CD4-positive, alpha-beta T cell treated with Interferon gamma for 1 hour (primary cell): ENCODE data around the gene PKD1.

Experiments
- DNase-seq: peaks from one replicate; pipeline ENCODE4 v3.0.0-alpha.2; 2020

Gene PKD1

GRCh38 chr16:2086106-2086742 lies 49.5 kb downstream of the PKD1 start:
- DNase-seq: no peak

- no peak for DNase-seq
Observed at GRCh38 chr16:2085669-2086068, 50.0 kb downstream of the PKD1 start.

- DNase-seq: no peak
Observed at GRCh38 chr16:2084895-2085625, 50.6 kb downstream of the PKD1 start.

- DNase-seq: no peak
Observed at GRCh38 chr16:2083876-2084780, 51.6 kb downstream of the PKD1 start.

GRCh38 chr16:2083409-2083808 lies 52.3 kb downstream of the PKD1 start:
- DNase-seq: no peak

DNA sequence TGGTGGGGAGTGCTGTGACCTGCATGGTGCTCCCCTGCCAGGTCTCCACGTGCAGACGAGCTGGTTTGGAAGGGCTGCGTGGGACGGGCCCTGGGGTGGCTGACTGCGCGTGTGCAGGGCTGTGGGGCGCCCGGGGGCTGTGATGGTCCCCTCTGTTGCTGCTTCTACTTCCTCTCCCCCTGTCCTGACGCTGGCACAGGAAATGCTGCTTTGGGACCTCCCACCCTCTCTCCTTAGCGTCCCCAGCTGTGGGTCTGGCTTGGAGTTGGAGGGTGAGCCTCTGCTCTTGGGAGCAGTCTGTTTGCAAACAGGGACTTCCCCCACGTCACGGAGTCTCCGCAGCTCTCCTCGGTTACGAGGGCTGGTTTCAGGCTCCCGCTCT lies 52.7 kb downstream of the PKD1 start:
- no peak for DNase-seq

- DNase-seq: no peak
Observed at GRCh38 chr16:2082171-2082982, 53.3 kb downstream of the PKD1 start.

DNA sequence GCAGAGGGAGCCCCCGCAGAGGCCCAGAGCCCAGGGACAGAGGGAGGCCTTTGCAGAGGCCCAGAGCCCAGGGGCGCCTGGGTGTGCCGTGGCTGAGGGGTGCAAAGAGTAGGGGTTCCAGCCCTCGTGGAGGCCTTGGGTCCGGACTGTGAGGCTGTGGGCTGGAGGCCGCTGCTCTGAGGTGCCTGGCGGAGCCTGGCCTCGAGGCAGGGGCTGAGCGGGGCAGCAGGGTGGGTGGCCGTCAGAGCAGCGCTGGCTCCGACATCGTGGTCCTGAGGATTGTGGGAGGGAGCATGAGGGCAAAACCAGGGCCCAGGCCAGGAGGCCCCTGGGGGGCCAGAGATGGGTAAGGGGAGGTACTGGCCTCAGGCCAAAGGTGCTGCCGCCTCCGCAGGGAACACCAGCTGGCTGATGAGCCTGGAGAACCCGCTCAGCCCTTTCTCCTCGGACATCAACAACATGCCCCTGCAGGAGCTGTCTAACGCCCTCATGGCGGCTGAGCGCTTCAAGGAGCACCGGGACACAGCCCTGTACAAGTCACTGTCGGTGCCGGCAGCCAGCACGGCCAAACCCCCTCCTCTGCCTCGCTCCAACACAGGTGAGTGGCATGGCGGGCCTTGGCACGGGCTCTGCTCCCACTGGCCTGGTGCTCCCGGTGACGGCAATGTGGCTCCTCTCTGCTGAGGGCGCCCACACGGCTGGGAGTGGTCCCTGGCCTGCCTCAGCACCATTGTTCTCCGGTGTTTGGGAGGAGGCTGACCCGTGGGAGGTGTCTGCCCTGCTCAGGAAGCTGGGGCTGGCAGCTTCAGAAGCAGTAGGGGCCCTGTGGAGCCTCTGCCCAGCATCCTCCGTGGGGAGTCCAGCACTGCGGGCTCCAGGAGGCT lies 54.3 kb downstream of the PKD1 start:
- DNase-seq: no peak

GRCh38 chr16:2079991-2080390 lies 55.7 kb downstream of the PKD1 start:
- DNase-seq: no peak

DNA sequence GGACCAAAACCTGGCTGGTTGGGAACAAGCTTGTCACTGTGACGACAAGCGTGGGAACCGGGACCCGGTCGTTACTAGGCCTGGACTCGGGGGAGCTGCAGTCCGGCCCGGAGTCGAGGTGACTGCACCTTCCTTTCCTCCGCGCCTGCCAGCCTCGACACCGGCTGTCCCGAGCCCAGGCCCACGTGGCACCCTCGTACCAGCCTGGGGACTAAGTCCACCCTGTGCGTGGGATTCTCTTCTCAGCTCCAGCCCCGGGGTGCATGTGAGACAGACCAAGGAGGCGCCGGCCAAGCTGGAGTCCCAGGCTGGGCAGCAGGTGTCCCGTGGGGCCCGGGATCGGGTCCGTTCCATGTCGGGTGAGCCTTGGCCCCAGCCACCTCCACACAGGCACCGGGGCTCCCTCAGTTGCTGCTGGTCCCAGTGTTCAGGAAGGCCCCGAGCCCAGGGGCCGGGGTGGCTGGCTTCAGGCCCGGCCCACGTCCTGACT lies 56.3 kb downstream of the PKD1 start:
- no peak for DNase-seq

DNA sequence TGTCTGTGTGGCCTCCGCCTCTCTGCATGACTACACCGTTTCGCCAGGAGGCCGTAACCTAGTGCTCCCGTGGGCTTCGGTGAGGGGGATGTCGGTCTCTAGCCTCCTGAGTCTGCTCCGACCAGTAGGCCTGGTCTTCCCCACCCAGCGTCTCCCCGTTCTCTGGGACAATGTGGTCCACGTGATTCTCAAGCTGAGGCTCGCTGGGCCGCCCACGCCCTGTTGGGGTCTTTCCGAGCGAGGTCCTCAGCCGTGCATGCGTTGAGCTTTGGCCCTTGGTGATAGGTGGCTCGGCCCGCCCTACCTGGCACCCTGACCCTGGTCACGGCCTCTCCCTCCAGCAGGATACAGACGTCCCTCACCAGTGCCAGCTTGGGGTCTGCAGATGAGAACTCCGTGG lies 57.0 kb downstream of the PKD1 start:
- DNase-seq: no peak

GRCh38 chr16:2078096-2078495 lies 57.6 kb downstream of the PKD1 start:
- no peak for DNase-seq

GRCh38 chr16:2077696-2078095 lies 58.0 kb downstream of the PKD1 start:
- DNase-seq: no peak

DNA sequence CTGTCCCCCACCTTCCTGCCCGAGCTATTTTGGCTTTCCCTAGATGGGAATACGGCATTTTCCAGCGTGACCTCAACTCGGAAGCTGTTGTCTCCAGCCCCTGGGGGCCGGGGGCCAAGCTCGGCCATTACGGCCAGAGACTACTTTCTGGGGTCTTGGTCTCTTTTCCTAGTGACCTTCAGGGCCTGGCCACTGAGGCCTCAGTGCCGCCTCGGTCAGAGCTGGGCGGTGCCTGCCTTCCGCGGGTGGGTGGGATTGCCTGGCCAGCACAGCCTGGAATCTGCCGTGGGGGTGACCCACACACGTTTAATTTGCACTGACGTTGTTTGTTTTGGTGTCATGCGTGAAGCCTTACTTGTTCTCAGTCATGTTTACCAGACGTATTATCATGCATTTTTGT lies 58.7 kb downstream of the PKD1 start:
- no peak for DNase-seq

DNA sequence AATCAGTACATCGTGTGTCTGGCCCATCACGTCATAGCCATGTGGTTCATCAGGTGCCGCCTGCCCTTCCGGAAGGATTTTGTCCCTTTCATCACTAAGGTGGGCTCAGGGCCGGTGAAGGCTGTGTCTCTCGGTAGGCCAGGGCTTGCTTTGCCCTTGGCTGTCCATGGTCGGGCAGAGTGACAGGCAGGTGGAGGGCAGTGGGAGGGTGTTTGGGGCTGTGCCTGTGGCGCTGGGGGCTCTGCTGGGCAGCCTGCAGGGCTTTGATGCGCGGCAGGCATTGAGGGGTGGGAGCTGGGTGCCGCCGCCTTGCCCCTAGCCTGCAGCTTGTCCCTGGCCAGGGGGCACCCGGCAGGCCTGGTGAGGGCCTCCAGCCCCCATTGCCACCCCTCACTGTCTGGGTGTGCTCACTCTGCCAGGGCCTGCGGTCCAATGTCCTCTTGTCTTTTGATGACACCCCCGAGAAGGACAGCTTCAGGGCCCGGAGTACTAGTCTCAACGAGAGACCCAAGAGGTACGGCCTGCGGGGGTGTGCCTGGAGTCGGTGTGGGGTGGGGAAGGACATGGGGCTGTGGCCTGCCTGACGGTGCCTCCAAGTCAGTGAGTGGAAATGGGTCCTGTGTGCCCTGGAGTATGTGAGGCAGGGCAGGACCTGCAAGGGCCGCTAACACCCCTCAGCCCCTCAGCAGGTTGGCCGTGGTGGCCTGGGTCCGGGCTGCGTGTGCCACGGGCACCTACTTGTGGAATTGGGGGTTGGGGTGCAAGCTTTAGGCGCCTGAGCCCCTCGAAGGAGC lies 59.4 kb downstream of the PKD1 start:
- DNase-seq: no peak

DNA sequence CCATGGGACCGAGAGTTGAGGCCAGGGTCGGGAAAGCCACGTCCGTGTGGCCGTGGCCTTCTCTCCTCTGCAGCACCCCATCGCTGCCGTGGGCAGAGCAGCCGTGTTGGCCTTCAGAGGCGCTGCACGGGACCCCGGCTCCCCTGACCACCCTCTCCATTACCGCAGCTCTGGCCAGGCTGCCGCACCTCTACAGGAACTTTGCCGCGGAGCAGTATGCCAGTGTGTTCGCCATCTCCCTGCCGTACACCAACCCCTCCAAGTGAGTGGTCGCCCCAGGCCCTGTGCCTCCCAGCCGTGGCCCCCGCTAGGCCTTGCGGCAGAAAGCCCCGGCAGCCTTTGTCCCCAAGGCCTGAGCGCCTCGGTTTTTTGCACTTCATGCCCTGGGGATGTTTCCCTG lies 60.1 kb downstream of the PKD1 start:
- DNase-seq: no peak

DNA sequence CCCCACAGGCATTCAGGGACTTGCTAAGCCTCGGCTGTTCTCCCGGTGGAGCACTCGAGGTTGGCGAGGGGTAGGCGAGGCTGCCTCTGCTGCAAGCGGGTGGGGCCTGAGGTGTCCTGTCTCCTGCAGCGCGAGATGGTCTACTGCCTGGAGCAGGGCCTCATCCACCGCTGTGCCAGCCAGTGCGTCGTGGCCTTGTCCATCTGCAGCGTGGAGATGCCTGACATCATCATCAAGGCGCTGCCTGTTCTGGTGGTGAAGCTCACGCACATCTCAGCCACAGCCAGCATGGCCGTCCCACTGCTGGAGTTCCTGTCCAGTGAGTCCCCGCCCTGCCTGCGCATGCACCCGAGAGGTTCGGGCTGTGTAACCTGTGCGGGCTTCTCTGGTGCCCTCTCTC lies 61.6 kb downstream of the PKD1 start:
- DNase-seq: no peak

DNA sequence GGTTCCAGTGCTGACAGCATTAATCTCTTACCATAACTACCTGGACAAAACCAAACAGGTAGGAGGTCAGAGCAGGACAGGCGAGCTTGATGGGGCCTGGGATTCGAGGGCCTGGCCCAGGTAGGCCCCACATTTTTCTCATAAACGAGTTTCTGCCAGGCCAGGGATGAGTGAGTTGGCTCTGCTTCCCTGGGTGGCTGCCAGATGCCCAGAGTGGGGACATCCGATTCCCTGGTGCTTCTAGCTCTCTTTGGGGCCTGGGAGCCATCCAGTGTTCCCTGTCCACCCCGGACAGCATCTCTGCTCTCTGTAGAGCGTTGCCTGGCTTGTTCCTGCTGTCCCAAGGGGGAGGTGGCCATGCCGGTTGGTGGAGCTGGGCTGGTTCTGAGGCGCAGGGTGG lies 62.8 kb downstream of the PKD1 start:
- DNase-seq: no peak

DNA sequence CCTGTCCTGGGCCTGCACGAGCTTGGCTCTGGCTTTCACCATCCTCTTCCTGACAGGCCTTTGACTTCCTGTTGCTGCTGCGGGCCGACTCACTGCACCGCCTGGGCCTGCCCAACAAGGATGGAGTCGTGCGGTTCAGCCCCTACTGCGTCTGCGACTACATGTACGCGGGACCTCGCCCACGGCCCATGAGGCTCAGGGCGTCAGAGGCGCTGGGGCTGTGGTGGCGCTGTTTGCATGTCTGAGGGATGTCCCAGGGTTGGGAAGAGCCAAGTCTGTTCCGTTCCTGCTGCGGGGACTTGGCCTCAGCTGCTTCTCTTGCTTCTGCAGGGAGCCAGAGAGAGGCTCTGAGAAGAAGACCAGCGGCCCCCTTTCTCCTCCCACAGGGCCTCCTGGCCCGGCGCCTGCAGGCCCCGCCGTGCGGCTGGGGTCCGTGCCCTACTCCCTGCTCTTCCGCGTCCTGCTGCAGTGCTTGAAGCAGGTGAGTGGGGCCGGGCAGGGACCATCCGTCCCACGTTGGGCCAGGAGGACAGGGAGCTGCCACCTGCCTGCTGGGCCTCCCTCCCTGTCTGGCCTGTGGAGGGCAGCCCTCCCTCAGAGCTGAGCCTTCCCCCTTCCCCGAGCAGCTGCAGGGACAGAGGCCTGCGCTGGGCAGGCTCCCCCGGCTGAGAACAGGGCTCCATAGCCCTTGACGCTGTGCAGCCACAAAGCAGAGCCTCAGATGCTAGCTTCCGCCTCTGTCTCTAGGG lies 64.1 kb downstream of the PKD1 start:
- DNase-seq: no peak
